HL-60 (cell line): ENCODE data around the gene GNAQ.

ENCODE experiments used
- DNase-seq, 2 experiments: peaks; one replicate each; pipeline ENCODE4 v3.0.0-alpha.2; 2010 to 2020; ENCODE audit warnings: low read depth in 1 of 2, low spot score in 1 of 2
- H3K27ac ChIP-seq: fragments of 250-450 bp; sonication (Bioruptor Pico); replicated peaks from 2 replicates; pipeline ENCODE4 v1.5.1; 2020; ENCODE audit warnings: mild to moderate bottlenecking, moderate library complexity
- H3K27me3 ChIP-seq: fragments of 250-450 bp; sonication (Bioruptor Pico); 2 replicates; pipeline ENCODE4 v1.5.1; 2021; ENCODE audit warnings: mild to moderate bottlenecking, moderate library complexity; ENCODE audit not compliant: insufficient read depth, poor library complexity, severe bottlenecking
- H3K4me3 ChIP-seq: replicated peaks from 2 replicates; pipeline ENCODE4 v1.5.1; 2011; ENCODE audit warnings: mild to moderate bottlenecking, control low read depth, low read length; ENCODE audit not compliant: insufficient read depth
- GABPA ChIP-seq: IDR thresholded peaks from 2 replicates; pipeline ENCODE4 v1.6.1; 2012; ENCODE audit warnings: low read depth
- POLR2AphosphoS5 ChIP-seq: IDR thresholded peaks from 2 replicates; pipeline ENCODE4 v1.6.1; 2012; ENCODE audit warnings: low read depth
- SPI1 ChIP-seq: IDR thresholded peaks from 2 replicates; pipeline ENCODE4 v1.6.1; 2012; ENCODE audit warnings: low read depth, mild to moderate bottlenecking, borderline replicate concordance
- TF ChIP-seq, protein P1 (sequence below): IDR thresholded peaks from 2 replicates; pipeline ENCODE4 v1.6.1; 2012; ENCODE audit warnings: low read depth; ENCODE audit not compliant: insufficient replicate concordance
- TF ChIP-seq, protein P2 (sequence below): IDR thresholded peaks from one replicate; pipeline ENCODE4 v1.5.1; 2011; ENCODE audit warnings: low read length, control low read depth, inconsistent platforms; ENCODE audit not compliant: insufficient read depth

GNAQ gene

GRCh38 chr9:77672183-77672582 is 359.4 kb downstream of the GNAQ start:
- DNase-seq, result no peak
- Histone ChIP-seq H3K4me3 (no peak overlapping the region), H3K27me3 (no peaks in the 10 kb centered on the region), H3K27ac (no peak overlapping the region)
- TF ChIP-seq, protein P1, sequence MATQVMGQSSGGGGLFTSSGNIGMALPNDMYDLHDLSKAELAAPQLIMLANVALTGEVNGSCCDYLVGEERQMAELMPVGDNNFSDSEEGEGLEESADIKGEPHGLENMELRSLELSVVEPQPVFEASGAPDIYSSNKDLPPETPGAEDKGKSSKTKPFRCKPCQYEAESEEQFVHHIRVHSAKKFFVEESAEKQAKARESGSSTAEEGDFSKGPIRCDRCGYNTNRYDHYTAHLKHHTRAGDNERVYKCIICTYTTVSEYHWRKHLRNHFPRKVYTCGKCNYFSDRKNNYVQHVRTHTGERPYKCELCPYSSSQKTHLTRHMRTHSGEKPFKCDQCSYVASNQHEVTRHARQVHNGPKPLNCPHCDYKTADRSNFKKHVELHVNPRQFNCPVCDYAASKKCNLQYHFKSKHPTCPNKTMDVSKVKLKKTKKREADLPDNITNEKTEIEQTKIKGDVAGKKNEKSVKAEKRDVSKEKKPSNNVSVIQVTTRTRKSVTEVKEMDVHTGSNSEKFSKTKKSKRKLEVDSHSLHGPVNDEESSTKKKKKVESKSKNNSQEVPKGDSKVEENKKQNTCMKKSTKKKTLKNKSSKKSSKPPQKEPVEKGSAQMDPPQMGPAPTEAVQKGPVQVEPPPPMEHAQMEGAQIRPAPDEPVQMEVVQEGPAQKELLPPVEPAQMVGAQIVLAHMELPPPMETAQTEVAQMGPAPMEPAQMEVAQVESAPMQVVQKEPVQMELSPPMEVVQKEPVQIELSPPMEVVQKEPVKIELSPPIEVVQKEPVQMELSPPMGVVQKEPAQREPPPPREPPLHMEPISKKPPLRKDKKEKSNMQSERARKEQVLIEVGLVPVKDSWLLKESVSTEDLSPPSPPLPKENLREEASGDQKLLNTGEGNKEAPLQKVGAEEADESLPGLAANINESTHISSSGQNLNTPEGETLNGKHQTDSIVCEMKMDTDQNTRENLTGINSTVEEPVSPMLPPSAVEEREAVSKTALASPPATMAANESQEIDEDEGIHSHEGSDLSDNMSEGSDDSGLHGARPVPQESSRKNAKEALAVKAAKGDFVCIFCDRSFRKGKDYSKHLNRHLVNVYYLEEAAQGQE, result no peak
- TF ChIP-seq POLR2AphosphoS5 (no peak), SPI1 (no peak), GABPA (no peak)
- TF ChIP-seq, protein P2, sequence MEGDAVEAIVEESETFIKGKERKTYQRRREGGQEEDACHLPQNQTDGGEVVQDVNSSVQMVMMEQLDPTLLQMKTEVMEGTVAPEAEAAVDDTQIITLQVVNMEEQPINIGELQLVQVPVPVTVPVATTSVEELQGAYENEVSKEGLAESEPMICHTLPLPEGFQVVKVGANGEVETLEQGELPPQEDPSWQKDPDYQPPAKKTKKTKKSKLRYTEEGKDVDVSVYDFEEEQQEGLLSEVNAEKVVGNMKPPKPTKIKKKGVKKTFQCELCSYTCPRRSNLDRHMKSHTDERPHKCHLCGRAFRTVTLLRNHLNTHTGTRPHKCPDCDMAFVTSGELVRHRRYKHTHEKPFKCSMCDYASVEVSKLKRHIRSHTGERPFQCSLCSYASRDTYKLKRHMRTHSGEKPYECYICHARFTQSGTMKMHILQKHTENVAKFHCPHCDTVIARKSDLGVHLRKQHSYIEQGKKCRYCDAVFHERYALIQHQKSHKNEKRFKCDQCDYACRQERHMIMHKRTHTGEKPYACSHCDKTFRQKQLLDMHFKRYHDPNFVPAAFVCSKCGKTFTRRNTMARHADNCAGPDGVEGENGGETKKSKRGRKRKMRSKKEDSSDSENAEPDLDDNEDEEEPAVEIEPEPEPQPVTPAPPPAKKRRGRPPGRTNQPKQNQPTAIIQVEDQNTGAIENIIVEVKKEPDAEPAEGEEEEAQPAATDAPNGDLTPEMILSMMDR, result no peak

DNA sequence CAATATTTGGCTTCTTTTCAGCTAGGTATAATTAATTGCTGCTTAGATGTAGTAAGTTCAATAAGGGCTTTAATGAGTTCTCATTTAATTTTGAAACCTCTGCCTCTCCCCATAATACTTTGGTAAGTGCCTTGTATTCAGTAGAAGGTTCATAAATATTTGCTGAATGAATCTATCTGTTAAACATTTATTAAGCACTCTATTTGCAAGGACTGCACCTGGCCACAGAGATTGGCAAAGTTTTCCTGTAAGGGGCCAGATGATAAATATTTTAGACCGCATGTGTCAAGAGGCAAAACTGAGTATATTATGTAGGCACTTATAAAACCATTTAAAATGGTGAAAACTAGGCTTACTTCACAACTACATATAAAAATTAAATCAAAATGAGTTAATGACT is 364.5 kb downstream of the GNAQ start:
- no peaks in the 10 kb centered on the region for H3K27me3 ChIP-seq
- no peak for TF ChIP-seq GABPA
- TF ChIP-seq, protein P1, result no peak
- TF ChIP-seq, protein P2, result no peak
- TF ChIP-seq POLR2AphosphoS5, result no peak
- TF ChIP-seq SPI1, result no peak
- H3K27ac ChIP-seq, result no peak overlapping the region
- H3K4me3 ChIP-seq, result no peak overlapping the region
- no peak for DNase-seq
